ENCODE data around the gene LRRFIP2. TPM values are rescaled to one million over a fixed set of nuclear protein-coding genes. Genes with fewer than 3 reads are reported as not detected.

LRRFIP2 gene
- total RNA-seq, 6 donors from 2014 or later: 45.9 to 106 (median 78.8) TPM

- 45 to 73% methylated on average over 1 of the region's 1 CpG for WGBS, 2 donors
- no peaks in the 10 kb centered on the region for H3K9me3 ChIP-seq
- no peaks in the 10 kb centered on the region for H3K4me1 ChIP-seq
- TF ChIP-seq CTCF (IDR thresholded peaks at IDR 0.05) (no peak), EP300 (IDR thresholded peaks at IDR 0.05) (no peak), POLR2AphosphoS5 (IDR thresholded peaks at IDR 0.05) (no peak), POLR2A (IDR thresholded peaks at IDR 0.05) (no peak)
- DNase-seq (no peak), ATAC-seq (ENCODE audit: low FRiP score in 2 of 2) (no peak)
- H3K36me3 ChIP-seq: no peaks in the 10 kb centered on the region
- no peak overlapping the region for H3K4me3 ChIP-seq
- H3K27ac ChIP-seq: no peak overlapping the region
- no peaks in the 10 kb centered on the region for H3K27me3 ChIP-seq
These were observed 44.9 kb upstream of the LRRFIP2 start for GRCh38 chr3:37219266-37219665.

- no peak overlapping the region for H3K4me3 ChIP-seq
- H3K9me3 ChIP-seq: no peaks in the 10 kb centered on the region
- no peaks in the 10 kb centered on the region for H3K36me3 ChIP-seq
- WGBS, 2 donors: 100% methylated on average over 1 of the region's 1 CpG; no CpG with 5 or more reads in 1 of the 2 donors
- DNase-seq: peak in 1 of 2 donors; percentile 16
- H3K27ac ChIP-seq: no peak overlapping the region
- ATAC-seq (ENCODE audit: low FRiP score in 2 of 2): no peak
- H3K4me1 ChIP-seq: peaks cover 0 to 2% (median 0%) of the 10 kb centered on the region in 4 donors
- TF ChIP-seq POLR2A (IDR thresholded peaks at IDR 0.05) (no peak), POLR2AphosphoS5 (IDR thresholded peaks at IDR 0.05) (no peak), CTCF (IDR thresholded peaks at IDR 0.05) (no peak), EP300 (IDR thresholded peaks at IDR 0.05) (no peak)
- H3K27me3 ChIP-seq: no peaks in the 10 kb centered on the region
These were observed 43.8 kb upstream of the LRRFIP2 start for GRCh38 chr3:37218206-37218605.

GRCh38 chr3:37217098-37217849 lies 42.9 kb upstream of the LRRFIP2 start:
- WGBS, 2 donors: 74 to 84% methylated on average over 5 to 7 of the region's 10 CpGs
- peak in 1 of 2 donors; percentile 27 for ATAC-seq (ENCODE audit: low FRiP score in 2 of 2)
- peak in 1 of 2 donors; percentile 38 for DNase-seq

GRCh38 chr3:37216597-37217097 lies 42.3 kb upstream of the LRRFIP2 start:
- no peak overlapping the region for H3K27ac ChIP-seq
- ATAC-seq (ENCODE audit: low FRiP score in 2 of 2): no peak

More at GRCh38 chr3:37217098-37217849, 42.9 kb upstream of the LRRFIP2 start:
- no peaks in the 10 kb centered on the region for H3K27me3 ChIP-seq
- no peak overlapping the region for H3K27ac ChIP-seq
- H3K4me1 ChIP-seq: peaks cover 0 to 4% (median 0%) of the 10 kb centered on the region in 4 donors
- H3K36me3 ChIP-seq: no peaks in the 10 kb centered on the region
- TF ChIP-seq POLR2A (IDR thresholded peaks at IDR 0.05) (no peak), POLR2AphosphoS5 (IDR thresholded peaks at IDR 0.05) (no peak), CTCF (IDR thresholded peaks at IDR 0.05) (no peak), EP300 (IDR thresholded peaks at IDR 0.05) (no peak)
- no peak overlapping the region for H3K4me3 ChIP-seq
- H3K9me3 ChIP-seq: no peaks in the 10 kb centered on the region

More at GRCh38 chr3:37216597-37217097, 42.3 kb upstream of the LRRFIP2 start:
- H3K9me3 ChIP-seq: no peaks in the 10 kb centered on the region
- TF ChIP-seq POLR2A (IDR thresholded peaks at IDR 0.05) (no peak), EP300 (IDR thresholded peaks at IDR 0.05) (no peak), CTCF (IDR thresholded peaks at IDR 0.05) (no peak), POLR2AphosphoS5 (IDR thresholded peaks at IDR 0.05) (no peak)
- DNase-seq: no peak
- H3K4me3 ChIP-seq: no peak overlapping the region
- H3K36me3 ChIP-seq: no peaks in the 10 kb centered on the region
- 85 to 86% methylated on average over 3 of the region's 3 CpGs for WGBS, 2 donors
- H3K4me1 ChIP-seq: peaks cover 0 to 4% (median 0%) of the 10 kb centered on the region in 4 donors
- H3K27me3 ChIP-seq: no peaks in the 10 kb centered on the region

Data from upper lobe of left lung (tissue), 6 donors.